ENCODE data around the gene DCTPP1. TPM values are rescaled to one million over a fixed set of nuclear protein-coding genes. Genes with fewer than 3 reads are reported as not detected.

The DCTPP1 gene
- total and polyA plus RNA-seq, 2 donors (not counting 3 experiments of a cell fraction or from before 2014, with no cell fraction given), result 68.0 to 88.6 TPM

GRCh38 chr16:30409125-30410060, 20.4 kb downstream of the DCTPP1 start:
- Histone ChIP-seq H2AFZ (ENCODE audit: low read depth, low read length) (no peak overlapping the region), H3K79me2 (ENCODE audit: control insufficient read depth, insufficient read depth, low read length) (peaks cover 3% of the 10 kb centered on the region), H3K9ac (replicated peaks; ENCODE audit: extremely low read depth, insufficient read depth, low read length) (no peak overlapping the region), H4K20me1 (replicated peaks; ENCODE audit: control insufficient read depth, extremely low read depth, insufficient read depth, low read length) (no peaks in the 10 kb centered on the region), H3K4me3 (replicated peaks in 1 of 3; ENCODE audit: insufficient read depth in 1 of 3, low read depth in 1 of 3, low read length in 3 of 3) (no peak overlapping the region), H3K27ac (ENCODE audit: insufficient read depth, low read depth, low read length) (no peak overlapping the region), H3K27me3 (ENCODE audit: control insufficient read depth in 2 of 2, insufficient read depth in 2 of 2, low read length in 2 of 2) (no peaks in the 10 kb centered on the region), H3K4me2 (ENCODE audit: insufficient read depth, low read length) (no peak overlapping the region), H3K36me3 (ENCODE audit: control insufficient read depth in 2 of 2, extremely low read depth in 1 of 2, insufficient read depth in 2 of 2, low read length in 2 of 2) (peaks cover 6 to 9% of the 10 kb centered on the region in 2 experiments), H3K4me1 (ENCODE audit: control insufficient read depth, extremely low read depth, insufficient read depth, low read length) (peaks cover 22% of the 10 kb centered on the region), H3K9me3 (replicated peaks; ENCODE audit: control insufficient read depth, insufficient read depth, low read length) (no peaks in the 10 kb centered on the region), H3K9me1 (replicated peaks; ENCODE audit: control insufficient read depth, extremely low read depth, insufficient read depth, low read length) (no peaks in the 10 kb centered on the region)
- intact Hi-C loops (cut with micrococcal nuclease), result loop anchor here (1.0 to 10.0 kb wide), 5 partner anchors 9 to 315 kb away; partner anchors contain the start of genes TBC1D10B, TBX6, YPEL3 and ZNF48
- TF ChIP-seq EZH2 (IDR thresholded peaks at IDR 0.05; ENCODE audit: borderline replicate concordance, low read depth, low read length, severe bottlenecking) (no peak), FOS (IDR thresholded peaks at IDR 0.05; ENCODE audit: borderline replicate concordance, insufficient read depth, low read length) (no peak), POLR2A (IDR thresholded peaks at IDR 0.05; ENCODE audit: low read depth, low read length) (no peak), JUN (IDR thresholded peaks at IDR 0.05; ENCODE audit: borderline replicate concordance, insufficient read depth, insufficient read length, low read depth) (no peak), MYC (IDR thresholded peaks at IDR 0.05; ENCODE audit: low read depth, low read length) (no peak), MAX (IDR thresholded peaks at IDR 0.05; ENCODE audit: insufficient read depth, insufficient read length) (no peak), POLR2AphosphoS5 (IDR thresholded peaks at IDR 0.05; ENCODE audit: insufficient read depth, low read depth, low read length) (peak; percentile 45), GATA2 (IDR thresholded peaks at IDR 0.05; ENCODE audit: insufficient read depth, insufficient read length, low read depth, low read length) (no peak), CTCF (IDR thresholded peaks at IDR 0.05; ENCODE audit: extremely low read depth in 1 of 2, insufficient read depth in 1 of 2, low read depth in 1 of 2, low read length in 2 of 2) (peak; percentile 97 to 98)
- BruUV-seq (replicated peaks), result no TSS peak
- dilution Hi-C loops (cut with MboI; ENCODE audit: extremely low pct_ligation_motif_present, low sequenced_read_pairs), result no loop called here
- DNase-seq (ENCODE audit: low read depth, low spot score) (peak; percentile 89), FAIRE-seq (peak; percentile 80)
- CTCF ChIA-PET, result interaction anchor here (0.5 to 5.3 kb wide), 35 partner anchors 8 to 344 kb away, joined by 3 to 62 read pairs (median 5); partner anchors contain the start of genes ALDOA, CD2BP2, CORO1A and DCTPP1
- POLR2A ChIA-PET, result interaction anchor here (1.6 kb wide), 1 partner anchor 39 kb away, joined by 6 read pairs; the partner anchor contains the start of gene TBC1D10B

All from endothelial cell of umbilical vein (primary cell).